Hypothalamus (tissue), 51 donors: ENCODE results near the gene STXBP4.
"Not testable (repeated sequence)": the region's sequence is repeated elsewhere in the genome, so short reads cannot be mapped to it uniquely, and the experiment has no call there.

Experiments used
- DNase-seq, 51 donors: peaks; one replicate each; lab custom pipeline; 2025; lab: John Stamatoyannopoulos, UW

Gene STXBP4

DNA sequence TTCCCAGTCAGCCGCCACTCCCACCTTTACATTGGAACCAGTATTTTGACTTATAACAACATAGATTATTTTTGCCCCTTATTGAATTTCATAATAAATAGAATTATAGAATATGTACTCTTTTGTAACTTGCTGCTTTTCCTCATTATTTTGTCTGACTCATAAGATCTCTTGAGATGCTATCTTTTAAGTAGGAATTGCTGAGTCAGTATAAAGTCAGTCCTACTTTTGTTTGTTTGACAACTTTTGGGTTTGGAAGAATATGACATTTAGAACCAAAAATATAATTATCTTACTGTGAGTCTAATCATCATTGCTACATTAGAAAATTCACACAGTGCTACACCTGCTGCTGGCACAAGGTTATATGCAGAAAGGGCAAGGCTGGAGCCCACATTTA lies 69.7 kb downstream of the STXBP4 start:
- DNase-seq, result no peak

DNA sequence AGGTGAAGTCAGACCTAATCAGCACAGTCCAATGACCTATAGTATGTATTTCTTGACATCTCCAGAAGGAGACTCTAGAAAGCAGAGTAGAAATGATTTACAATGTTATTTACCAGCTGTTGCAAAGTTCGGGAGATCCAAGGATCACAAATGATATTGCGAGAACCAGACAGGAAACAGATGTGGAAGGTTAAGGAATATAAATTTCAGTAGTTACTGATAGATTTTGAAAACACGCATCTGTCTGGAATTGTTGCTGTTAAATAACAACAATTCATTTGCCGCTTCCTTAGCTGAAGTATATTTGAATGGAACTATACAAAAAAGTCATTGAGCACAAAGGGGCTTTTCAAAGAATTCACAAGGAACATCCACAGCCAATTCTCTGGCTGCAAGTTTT lies 72.0 kb downstream of the STXBP4 start:
- DNase-seq, result no peak

DNA sequence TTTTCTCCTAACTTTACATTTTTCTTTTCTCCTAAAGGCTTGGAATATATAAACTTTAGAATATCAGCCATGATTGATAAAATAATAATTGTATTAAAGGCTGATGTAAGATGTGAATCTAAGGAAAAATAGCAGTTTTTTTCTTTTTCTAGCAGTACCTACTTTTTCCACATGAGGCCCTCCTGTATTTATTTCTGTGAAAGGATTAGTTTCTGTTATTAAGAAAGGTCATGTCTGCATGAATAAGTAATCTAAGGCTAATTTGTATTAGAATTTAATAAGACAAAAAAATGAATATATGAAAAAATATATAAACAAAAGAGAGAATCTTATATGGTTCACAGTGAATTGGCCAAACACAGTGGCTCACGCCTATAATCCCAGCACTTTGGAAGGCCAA lies 85.3 kb downstream of the STXBP4 start:
- DNase-seq, result no peak

GRCh38 chr17:55054429-55054828 lies 85.9 kb downstream of the STXBP4 start:
- no peak for DNase-seq

DNA sequence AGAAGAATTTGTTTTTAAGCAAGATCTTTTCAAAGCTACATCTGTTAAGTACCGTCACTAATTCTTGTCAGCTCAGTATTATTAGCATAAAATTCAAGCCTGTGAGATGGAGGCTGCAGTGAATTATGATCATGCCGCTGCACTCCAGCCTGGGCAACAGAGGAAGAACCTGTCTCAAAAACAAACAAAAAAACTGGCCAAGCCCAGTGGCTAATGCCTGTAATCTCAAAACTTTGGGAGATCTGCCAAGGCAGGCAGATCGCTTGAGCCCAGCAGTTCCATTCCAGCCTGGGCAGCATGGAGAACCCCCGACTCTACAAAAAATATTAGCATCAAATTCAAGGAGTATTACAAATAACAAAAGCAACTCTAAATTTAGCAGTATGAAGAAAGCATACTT lies 88.0 kb downstream of the STXBP4 start:
- DNase-seq, result peak in 2 of 51 donors; percentile 0

DNA sequence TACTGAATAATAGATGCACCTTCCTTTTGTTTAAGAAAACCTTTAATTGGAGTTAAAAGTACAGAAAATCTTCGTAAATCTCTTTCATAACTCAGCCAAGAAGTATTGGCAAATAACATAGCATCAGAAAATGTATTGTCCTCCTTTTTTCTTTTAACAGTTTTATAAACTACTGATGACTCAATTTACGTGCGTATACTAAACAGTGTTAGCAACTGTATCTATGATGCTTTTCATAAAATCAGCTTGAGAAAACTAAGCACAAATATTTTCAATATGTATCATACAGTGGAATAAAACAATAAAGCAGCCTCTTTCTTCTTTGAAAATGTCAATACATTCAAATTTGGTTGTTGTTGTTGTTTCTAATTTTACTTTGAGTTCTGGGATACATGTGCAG lies 88.6 kb downstream of the STXBP4 start:
- DNase-seq, result no peak

DNA sequence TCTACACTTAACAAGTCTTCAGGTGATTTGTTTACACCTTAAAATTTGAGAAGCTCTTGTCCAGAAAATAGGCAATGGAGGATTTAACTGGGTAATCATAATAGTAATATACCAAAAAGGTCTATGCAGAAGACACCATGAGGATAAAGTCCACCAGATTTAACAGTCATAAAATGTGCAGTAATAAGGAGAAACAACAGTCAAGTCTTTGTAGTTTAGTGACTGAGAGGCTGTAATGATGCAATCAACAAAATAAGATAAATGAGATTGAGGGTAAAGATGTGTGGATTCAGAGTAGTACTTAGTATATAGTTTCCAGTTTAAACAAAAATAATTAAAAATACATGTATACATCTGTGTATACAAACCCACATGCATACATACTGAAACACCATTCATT lies 91.2 kb downstream of the STXBP4 start:
- no peak for DNase-seq

DNA sequence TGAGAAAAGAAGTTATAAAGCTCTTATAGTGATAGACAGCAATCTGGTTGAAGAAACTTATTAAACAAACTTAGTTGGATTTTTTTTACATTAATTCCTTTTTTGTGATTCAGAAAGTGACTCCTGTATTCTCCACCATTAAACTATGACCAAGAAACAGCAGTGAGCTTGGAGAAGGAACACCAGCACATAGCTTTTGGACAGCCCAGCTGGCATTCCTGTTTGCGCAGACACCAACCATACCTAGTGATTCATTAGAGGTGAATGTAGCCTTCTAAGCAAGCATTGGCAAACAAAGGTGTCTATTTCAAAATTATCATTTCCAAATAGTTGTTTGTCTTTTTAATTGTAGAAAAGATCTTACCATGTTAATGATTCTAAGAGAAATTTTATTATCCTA lies 94.4 kb downstream of the STXBP4 start:
- DNase-seq, result no peak

DNA sequence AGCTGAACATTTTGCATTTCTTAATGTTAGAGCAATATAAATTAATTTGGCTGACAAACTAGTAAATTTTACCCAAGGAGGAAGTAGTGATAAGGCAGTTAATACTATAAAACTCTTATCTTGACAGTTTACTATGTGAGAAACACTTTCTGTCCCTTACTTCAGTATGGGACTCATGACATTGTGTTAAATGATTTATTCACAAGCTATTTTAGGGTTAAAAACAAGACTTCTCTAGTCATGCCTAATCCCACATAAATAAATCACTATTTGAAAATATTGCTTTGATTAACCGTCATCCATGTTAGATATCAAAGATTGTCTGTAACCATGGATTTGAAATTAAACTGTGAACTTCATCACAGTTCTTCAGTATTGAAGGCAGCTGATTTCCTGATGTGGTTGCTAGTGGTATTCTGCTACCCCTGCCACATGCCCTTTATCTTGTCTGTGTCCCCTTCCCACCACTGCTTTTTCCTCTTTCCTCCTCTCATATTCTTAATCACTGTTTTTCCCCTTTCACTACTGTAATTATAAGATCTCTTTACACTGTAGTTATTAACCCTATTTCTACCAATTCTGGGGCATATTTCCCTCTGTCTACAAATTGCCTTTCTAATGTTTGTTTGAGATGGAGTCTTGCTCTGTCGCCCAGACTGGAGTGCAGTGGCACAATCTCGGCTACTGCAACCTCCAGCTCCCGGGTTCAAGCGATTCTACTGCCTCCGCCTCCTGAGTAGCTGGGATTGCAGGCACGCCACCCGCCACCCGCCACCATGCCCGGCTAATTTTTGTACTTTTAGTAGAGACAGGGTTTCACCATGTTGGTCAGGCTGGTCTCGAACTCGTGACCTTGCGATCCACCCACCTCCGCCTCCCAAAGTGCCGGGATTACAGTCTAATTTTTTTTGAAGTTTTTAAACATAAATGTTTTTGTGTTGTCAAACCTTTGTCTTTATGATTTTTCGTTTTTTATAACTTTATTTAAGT lies 95.6 kb downstream of the STXBP4 start:
- no peak for DNase-seq

DNA sequence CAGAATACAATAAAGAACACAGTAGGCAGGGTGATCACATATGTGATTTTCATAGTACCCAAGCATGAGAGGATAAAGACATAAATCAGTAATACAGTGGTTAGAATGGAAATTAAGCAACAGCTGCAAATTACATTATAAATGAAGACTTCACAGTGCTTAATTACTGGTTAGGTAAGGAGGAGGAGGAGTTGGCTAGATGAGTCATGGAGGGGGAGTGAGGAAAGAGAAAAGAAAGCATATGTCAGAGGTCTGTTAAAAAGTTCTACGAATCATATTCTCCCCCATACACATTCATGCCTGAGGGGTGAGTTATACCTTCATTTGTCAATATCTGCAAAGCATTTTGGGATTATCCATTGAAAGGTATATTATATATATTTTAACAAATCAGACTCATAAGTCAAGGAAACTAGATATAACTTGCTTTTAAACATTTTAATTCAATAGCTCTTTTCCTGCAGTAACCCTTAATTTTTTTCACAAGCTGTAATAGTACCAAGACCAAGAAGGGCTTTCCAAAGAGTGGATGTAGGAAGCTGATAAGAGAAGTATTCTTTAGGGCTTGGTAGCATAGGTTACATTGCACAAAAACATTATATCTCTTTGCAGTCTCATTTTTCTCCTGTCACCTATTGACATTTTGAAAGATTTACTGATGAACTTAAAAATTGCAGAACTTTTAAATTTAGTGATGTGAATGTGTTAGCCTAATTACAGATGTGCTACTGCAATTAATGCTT lies 99.3 kb downstream of the STXBP4 start:
- peak in 1 of 51 donors; percentile 24 for DNase-seq

DNA sequence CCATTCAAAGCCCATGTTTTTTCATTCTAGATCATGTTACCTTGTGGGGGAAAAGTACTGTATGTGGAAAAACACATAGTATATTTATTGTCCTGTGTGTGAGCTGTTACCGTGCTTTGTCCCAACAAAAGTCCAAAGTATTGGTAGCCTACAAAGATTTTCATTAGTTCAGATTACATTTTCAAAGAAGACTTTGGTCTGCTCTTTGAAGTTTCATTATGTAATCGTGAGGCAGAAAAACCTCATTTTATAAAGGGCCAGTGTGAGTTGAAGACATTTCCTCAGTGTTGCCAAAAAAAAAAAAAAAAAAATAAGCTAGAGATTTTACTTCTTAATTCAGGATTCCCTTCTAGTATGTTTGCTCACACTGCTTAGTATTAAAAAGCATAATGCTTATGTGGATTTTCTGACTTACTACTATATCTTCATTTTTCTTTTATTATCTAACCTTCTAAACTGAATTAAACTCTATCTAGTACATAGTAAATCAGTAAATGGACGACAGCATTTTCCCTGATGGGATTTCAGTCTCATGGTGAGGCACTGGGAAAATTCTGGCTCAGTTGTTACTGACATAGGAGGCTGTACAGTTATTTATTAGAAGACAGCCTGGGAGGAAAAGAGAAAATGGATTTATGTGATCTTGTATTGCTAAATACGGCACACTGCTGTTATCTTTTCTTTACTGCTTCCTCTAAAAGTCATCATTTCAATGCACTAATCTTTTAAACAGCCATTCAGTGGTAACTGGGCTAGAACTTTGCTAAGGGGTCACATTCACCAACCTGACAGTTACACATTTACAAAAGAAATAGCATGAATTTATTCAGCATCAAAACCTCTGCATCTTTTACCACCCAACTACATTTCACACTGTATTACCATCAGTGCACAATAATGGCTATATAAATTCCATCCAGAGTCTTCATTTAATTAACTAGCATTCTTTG lies 100.6 kb downstream of the STXBP4 start:
- DNase-seq, result no peak

- no peak for DNase-seq
Observed at GRCh38 chr17:55069983-55070529, 101.5 kb downstream of the STXBP4 start.

DNA sequence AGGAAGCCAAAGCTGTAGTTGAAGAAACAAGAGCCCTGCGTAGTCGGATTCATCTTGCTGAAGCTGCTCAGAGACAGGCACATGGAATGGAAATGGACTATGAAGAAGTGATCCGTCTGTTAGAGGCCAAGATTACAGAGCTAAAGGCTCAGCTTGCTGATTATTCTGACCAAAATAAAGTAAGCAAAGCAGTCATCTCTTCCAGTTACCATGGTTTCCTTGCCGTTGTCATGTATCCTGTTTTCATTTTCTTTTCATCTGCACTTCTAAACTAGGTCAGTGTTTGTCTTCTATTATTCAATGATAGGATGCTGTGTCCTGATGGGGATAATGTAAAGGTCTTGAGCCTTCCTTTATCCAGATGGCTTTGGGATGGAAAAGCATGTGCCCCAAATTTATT lies 104.3 kb downstream of the STXBP4 start:
- peak in 2 of 51 donors; percentile 5 to 8 for DNase-seq

DNA sequence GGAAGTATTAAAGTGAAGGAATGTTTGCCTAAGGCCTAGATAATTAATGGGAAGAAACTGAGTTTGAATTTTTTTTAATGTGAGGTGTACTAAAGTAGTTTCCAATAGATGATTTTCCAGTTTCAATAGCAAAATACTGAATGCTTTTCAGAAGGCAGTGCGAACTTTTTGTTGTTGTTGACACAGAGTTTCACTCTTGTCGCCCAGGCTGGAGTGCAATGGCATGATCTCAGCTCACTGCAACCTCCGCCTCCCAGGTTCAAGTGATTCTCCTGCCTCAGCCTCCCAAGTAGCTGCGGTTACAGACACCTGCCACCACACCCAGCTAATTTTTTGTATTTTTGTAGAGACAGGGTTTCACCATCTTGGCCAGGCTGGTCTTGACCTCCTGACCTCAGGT lies 104.9 kb downstream of the STXBP4 start:
- DNase-seq, result not testable (repeated sequence)

DNA sequence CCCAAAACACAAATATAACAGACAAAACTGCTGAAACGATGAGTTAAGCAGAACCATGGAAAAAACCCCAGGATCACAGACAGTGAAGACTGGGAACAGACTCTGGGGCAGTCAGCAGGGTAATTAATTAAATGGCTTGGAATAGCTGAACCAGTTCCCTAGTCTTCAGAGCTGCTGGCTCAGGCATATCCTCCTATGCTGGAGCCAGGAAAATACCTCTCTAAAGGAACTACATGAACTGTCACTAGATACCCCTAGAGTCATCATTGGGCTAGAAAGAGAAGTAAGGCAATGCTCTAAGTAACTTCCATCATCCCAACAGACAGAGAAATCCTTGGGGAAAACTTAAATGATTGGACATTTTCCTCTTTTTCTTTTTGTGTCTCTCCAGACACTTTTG lies 113.0 kb downstream of the STXBP4 start:
- DNase-seq, result no peak

- no peak for DNase-seq
Observed at GRCh38 chr17:55086635-55087058, 118.1 kb downstream of the STXBP4 start.

DNA sequence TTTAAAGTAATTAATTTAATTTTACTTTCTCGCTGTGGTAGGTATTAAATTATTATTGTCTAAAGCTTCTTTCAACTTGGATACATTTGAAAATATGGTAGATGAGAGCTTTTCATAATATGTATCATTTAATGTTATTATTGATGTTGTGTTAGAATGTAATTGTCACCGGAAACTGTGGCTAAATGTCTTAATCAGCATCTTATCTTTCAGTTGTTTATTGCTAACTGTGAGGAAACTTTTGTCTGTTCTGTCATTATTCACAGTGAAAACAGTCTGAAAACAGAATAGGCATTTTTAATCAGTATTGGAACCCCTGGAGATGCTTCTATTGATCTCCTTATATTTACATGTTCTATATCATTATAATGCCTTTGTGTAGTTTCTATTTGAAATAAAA lies 120.7 kb downstream of the STXBP4 start:
- no peak for DNase-seq

GRCh38 chr17:55090079-55090492 lies 121.5 kb downstream of the STXBP4 start:
- DNase-seq, result no peak

- no peak for DNase-seq
Observed at GRCh38 chr17:55093353-55093752, 124.8 kb downstream of the STXBP4 start.

GRCh38 chr17:55098765-55099164 lies 130.2 kb downstream of the STXBP4 start:
- DNase-seq, result no peak
